Thoracic aorta (tissue), 2 donors: ENCODE data around the gene TRAPPC3. TPM values are rescaled to one million over a fixed set of nuclear protein-coding genes. Genes with fewer than 3 reads are reported as not detected.
"Not testable (repeated sequence)": the region's sequence is repeated elsewhere in the genome, so short reads cannot be mapped to it uniquely, and the experiment has no call there.

Experiments
- ATAC-seq: fragments of 150-250 bp; one replicate; pipeline ENCODE4 v1.8.0; 2017; ENCODE audit warnings: low read depth; ENCODE audit not compliant: insufficient number of reproducible peaks, low FRiP score
- DNase-seq: peaks from one replicate; pipeline ENCODE4 v3.0.0-alpha.2; 2020; ENCODE audit warnings: low spot score
- H3K27ac ChIP-seq, 2 donors: fragments of 200-600 bp; sonication (generic); 1 replicate in 1 of 2; 2 replicates in 1 of 2; pipeline ENCODE4 v1.5.1; 2016; ENCODE audit warnings: mild to moderate bottlenecking in 2 of 2, moderate library complexity in 2 of 2
- H3K27me3 ChIP-seq: fragments of 200-600 bp; sonication (generic); replicated peaks from 2 replicates; pipeline ENCODE4 v1.6.0; 2016; ENCODE audit warnings: mild to moderate bottlenecking; ENCODE audit not compliant: insufficient read depth
- H3K36me3 ChIP-seq: fragments of 200-600 bp; sonication (generic); one replicate; pipeline ENCODE4 v1.5.1; 2016
- H3K4me1 ChIP-seq, 2 donors: fragments of 200-600 bp; sonication (generic); 1 replicate in 1 of 2; 2 replicates in 1 of 2; pipeline versions ENCODE4 v1.5.1 to v1.6.0; 2016; ENCODE audit warnings: low read depth in 2 of 2, mild to moderate bottlenecking in 1 of 2; ENCODE audit not compliant: control insufficient read depth in 1 of 2
- H3K4me3 ChIP-seq: fragments of 200-600 bp; sonication (generic); 2 replicates; pipeline ENCODE4 v1.5.1; 2016; ENCODE audit warnings: mild to moderate bottlenecking
- H3K9me3 ChIP-seq: fragments of 200-600 bp; sonication (generic); 2 replicates; pipeline ENCODE4 v1.5.1; 2016
- CTCF ChIP-seq: fragments of 200-600 bp; sonication (generic); IDR thresholded peaks from one replicate; pipeline ENCODE4 v1.5.1; 2019; ENCODE audit warnings: antibody characterized with exemption
- total RNA-seq, 2 donors: library from RNA; depleted of rRNA; stranded (reverse); fragments of >200 nt; gene quantifications; one replicate each; pipeline versions ENCODE4 v1.1.0 to v1.2.3, GENCODE V29; 2016

The TRAPPC3 gene
- total RNA-seq, 2 donors from 2014 or later, result 78.5 to 92.3 TPM

- Histone ChIP-seq H3K36me3 (no peaks in the 10 kb centered on the region), H3K4me1 (peaks cover 53 to 83% of the 10 kb centered on the region in 2 donors), H3K27ac (peak overlapping the region; percentile 86 to 87), H3K9me3 (no peaks in the 10 kb centered on the region), H3K4me3 (peak overlapping the region; percentile 68), H3K27me3 (no peaks in the 10 kb centered on the region)
- DNase-seq (no peak), ATAC-seq (no peak)
- TF ChIP-seq CTCF, result no peak
Measured at GRCh38 chr1:36161641-36162531, 12.6 kb upstream of the TRAPPC3 start.

DNA sequence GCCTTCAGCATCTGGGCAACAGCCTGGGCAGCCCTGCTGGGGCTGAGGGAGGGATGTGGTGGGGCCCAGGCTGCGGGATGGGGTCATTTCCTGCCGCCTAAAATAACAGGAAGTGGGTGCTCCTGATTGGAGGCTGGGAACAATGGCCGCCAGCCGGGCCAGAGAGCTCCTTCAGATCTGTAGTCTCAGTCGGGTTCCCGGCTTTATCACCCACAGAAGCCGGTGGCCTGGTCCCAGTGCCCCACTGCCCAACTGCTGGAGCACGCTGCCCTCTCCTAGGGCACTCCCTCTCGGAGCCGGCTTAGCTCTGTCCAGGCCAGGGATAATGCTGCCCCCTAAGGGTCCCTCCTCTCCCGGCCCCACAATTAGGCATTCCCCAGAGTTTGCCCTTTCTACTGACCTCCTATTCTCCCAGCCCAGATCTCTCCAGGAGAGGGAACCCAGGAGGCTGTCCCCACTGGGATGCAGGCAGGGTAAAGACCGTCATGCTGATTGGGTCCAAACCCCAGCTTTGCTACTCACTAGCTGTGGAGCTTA is 11.7 kb upstream of the TRAPPC3 start:
- H3K4me1 ChIP-seq, result peaks cover 53 to 74% of the 10 kb centered on the region in 2 donors
- DNase-seq (no peak), ATAC-seq (peak; percentile 47)
- H3K36me3 ChIP-seq, result no peaks in the 10 kb centered on the region
- no peak for TF ChIP-seq CTCF
- peak overlapping the region; percentile 68 for H3K4me3 ChIP-seq
- H3K9me3 ChIP-seq, result no peaks in the 10 kb centered on the region
- H3K27me3 ChIP-seq, result no peaks in the 10 kb centered on the region
- H3K27ac ChIP-seq, result peak overlapping the region; percentile 86 to 87

- no peaks in the 10 kb centered on the region for H3K27me3 ChIP-seq
- peaks cover 47 to 69% of the 10 kb centered on the region in 2 donors for H3K4me1 ChIP-seq
- no peak for TF ChIP-seq CTCF
- H3K27ac ChIP-seq, result peak overlapping the region; percentile 86 to 87
- H3K4me3 ChIP-seq, result peak overlapping the region; percentile 68
- DNase-seq, result no peak
- H3K36me3 ChIP-seq, result no peaks in the 10 kb centered on the region
- no peak for ATAC-seq
- H3K9me3 ChIP-seq, result no peaks in the 10 kb centered on the region
Measured at GRCh38 chr1:36160388-36160948, 11.2 kb upstream of the TRAPPC3 start.

- H3K4me3 ChIP-seq, result peak overlapping the region; percentile 68
- ATAC-seq (no peak), DNase-seq (no peak)
- no peaks in the 10 kb centered on the region for H3K36me3 ChIP-seq
- peak overlapping the region; percentile 86 to 87 for H3K27ac ChIP-seq
- no peak for TF ChIP-seq CTCF
- H3K27me3 ChIP-seq, result no peaks in the 10 kb centered on the region
- no peaks in the 10 kb centered on the region for H3K9me3 ChIP-seq
- peaks cover 51 to 74% of the 10 kb centered on the region in 2 donors for H3K4me1 ChIP-seq
Measured at GRCh38 chr1:36159614-36160387, 10.5 kb upstream of the TRAPPC3 start.

- not testable (repeated sequence) for H3K9me3 ChIP-seq, H3K27me3 ChIP-seq, DNase-seq, ATAC-seq, H3K36me3 ChIP-seq
- peak overlapping the region; percentile 99 for H3K4me3 ChIP-seq
- H3K27ac ChIP-seq, result peak overlapping the region; percentile 47 to 99
- H3K4me1 ChIP-seq, result peaks cover 55 to 77% of the 10 kb centered on the region in 2 donors
Measured at GRCh38 chr1:36158827-36159252, 9.6 kb upstream of the TRAPPC3 start.
